Activated CD8-positive, alpha-beta memory T cell treated with anti-CD3 and anti-CD28 coated beads, Interleukin-2, amount 10 ng/mL, durations not matched to agents 7 days and 5 days (primary cell): ENCODE data around the gene NOP10. TPM values are rescaled to one million over a fixed set of nuclear protein-coding genes. Genes with fewer than 3 reads are reported as not detected.
A peak's percentile ranks its signal among the peaks of the same experiment; 100 is the strongest.

ENCODE experiments used
- ATAC-seq: fragments of 150-1000 bp; cut with Tn5 transposase; one replicate; pipeline ENCODE4 v1.10.0; 2021; ENCODE audit warnings: moderate library complexity
- CTCF ChIA-PET: fragments of 350-600 bp; sonication (Branson Sonifier 250); formaldehyde crosslinking; loops from one replicate; lab custom pipeline; 2021; ENCODE audit warnings: antibody characterized with exemption; lab: Charles Lee
- DNase-seq: peaks from one replicate; pipeline ENCODE4 v3.0.0-alpha.2; 2020
- H3K27ac Mint-ChIP-seq: one replicate; pipeline ENCODE4 v1.8.0; 2021; ENCODE audit warnings: mild to moderate bottlenecking, mixed read lengths
- H3K27me3 Mint-ChIP-seq: one replicate; pipeline ENCODE4 v1.8.0; 2021; ENCODE audit warnings: mixed read lengths
- H3K36me3 Mint-ChIP-seq: one replicate; pipeline ENCODE4 v1.8.0; 2021; ENCODE audit warnings: mild to moderate bottlenecking, mixed read lengths
- H3K4me1 Mint-ChIP-seq: one replicate; pipeline ENCODE4 v1.8.0; 2021; ENCODE audit warnings: mixed read lengths
- H3K4me3 Mint-ChIP-seq: one replicate; pipeline ENCODE4 v1.8.0; 2021; ENCODE audit warnings: mild to moderate bottlenecking, moderate library complexity, mixed read lengths
- H3K9me3 Mint-ChIP-seq: one replicate; pipeline ENCODE4 v1.8.0; 2022; ENCODE audit warnings: low read depth, mixed read lengths
- total RNA-seq, 2 experiments: library from RNA; stranded (reverse); gene quantifications; one replicate each; pipeline ENCODE4 v1.2.3, GENCODE V29; 2021

NOP10 gene
- total RNA-seq, 2 experiments from 2014 or later: 166 to 249 TPM

- no peak for ATAC-seq
- no peaks in the 10 kb centered on the region for H3K9me3 Mint-ChIP-seq
- H3K27me3 Mint-ChIP-seq: no peaks in the 10 kb centered on the region
- peaks cover 27% of the 10 kb centered on the region for H3K36me3 Mint-ChIP-seq
- H3K4me3 Mint-ChIP-seq: peak overlapping the region; percentile 96
- no peak for DNase-seq
- H3K27ac Mint-ChIP-seq: peak overlapping the region; percentile 89
- H3K4me1 Mint-ChIP-seq: peaks cover 41% of the 10 kb centered on the region
- CTCF ChIA-PET: interaction anchor here (1.0 to 4.1 kb wide), 12 partner anchors 8 to 303 kb away, joined by 3 to 55 read pairs (median 4); partner anchors contain the start of genes NOP10, NUTM1 and SLC12A6
Observed at GRCh38 chr15:34365836-34366235, 22.9 kb upstream of the NOP10 start.

- H3K9me3 Mint-ChIP-seq: no peaks in the 10 kb centered on the region
- peaks cover 30% of the 10 kb centered on the region for H3K36me3 Mint-ChIP-seq
- H3K4me3 Mint-ChIP-seq: peak overlapping the region; percentile 96
- ATAC-seq: no peak
- H3K27me3 Mint-ChIP-seq: no peaks in the 10 kb centered on the region
- CTCF ChIA-PET: interaction anchor here (1.0 to 4.1 kb wide), 11 partner anchors 8 to 302 kb away, joined by 3 to 55 read pairs (median 6); partner anchors contain the start of genes NOP10, NUTM1 and SLC12A6
- DNase-seq: no peak
- peak overlapping the region; percentile 89 for H3K27ac Mint-ChIP-seq
- peaks cover 39% of the 10 kb centered on the region for H3K4me1 Mint-ChIP-seq
Observed at GRCh38 chr15:34365091-34365825, 22.3 kb upstream of the NOP10 start.

DNA sequence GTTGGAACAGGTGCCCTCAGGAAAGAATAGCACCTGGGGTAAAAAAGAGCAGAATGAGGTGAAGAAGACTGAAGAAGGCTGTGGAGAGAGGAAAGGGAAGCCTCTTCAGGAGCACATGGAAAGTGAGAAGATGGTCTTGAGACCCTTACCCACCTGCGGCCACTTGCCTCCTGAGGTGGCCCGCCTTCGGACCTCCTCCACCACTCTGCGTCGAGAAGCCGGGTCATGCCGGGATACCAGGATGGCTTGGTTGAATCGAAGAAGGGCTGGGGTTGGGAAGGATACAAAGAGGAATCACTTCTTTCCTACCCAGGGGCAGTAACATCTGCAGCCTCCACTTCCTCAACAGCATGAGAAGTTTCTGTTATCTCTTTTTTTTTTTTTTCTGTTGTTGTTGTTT, 21.1 kb upstream of the NOP10 start:
- H3K27me3 Mint-ChIP-seq: no peaks in the 10 kb centered on the region
- H3K36me3 Mint-ChIP-seq: peaks cover 36% of the 10 kb centered on the region
- no peak for DNase-seq
- no peaks in the 10 kb centered on the region for H3K9me3 Mint-ChIP-seq
- H3K4me1 Mint-ChIP-seq: peaks cover 30% of the 10 kb centered on the region
- H3K27ac Mint-ChIP-seq: no peak overlapping the region
- ATAC-seq: no peak
- H3K4me3 Mint-ChIP-seq: no peak overlapping the region
- CTCF ChIA-PET: interaction anchor here (1.0 kb wide), 1 partner anchor 21 kb away, joined by 3 read pairs; the partner anchor contains the start of gene NOP10

GRCh38 chr15:34362047-34362773, 19.3 kb upstream of the NOP10 start:
- ATAC-seq (no peak), DNase-seq (no peak)
- Mint-ChIP-seq H3K36me3 (peaks cover 43% of the 10 kb centered on the region), H3K4me1 (peaks cover 22% of the 10 kb centered on the region), H3K27ac (no peak overlapping the region), H3K4me3 (no peak overlapping the region), H3K27me3 (no peaks in the 10 kb centered on the region), H3K9me3 (no peaks in the 10 kb centered on the region)
- CTCF ChIA-PET: interaction anchor here (3.0 kb wide), 1 partner anchor 19 kb away, joined by 12 read pairs; the partner anchor contains the start of genes NOP10 and NUTM1

GRCh38 chr15:34361278-34361677, 18.3 kb upstream of the NOP10 start:
- H3K27ac Mint-ChIP-seq: no peak overlapping the region
- ATAC-seq (no peak), DNase-seq (no peak)
- peaks cover 22% of the 10 kb centered on the region for H3K4me1 Mint-ChIP-seq
- H3K36me3 Mint-ChIP-seq: peaks cover 43% of the 10 kb centered on the region
- no peaks in the 10 kb centered on the region for H3K27me3 Mint-ChIP-seq
- CTCF ChIA-PET: interaction anchor here (1.1 to 3.0 kb wide), 2 partner anchors 18 to 119 kb away, joined by 4 to 12 read pairs; partner anchors contain the start of genes NOP10 and NUTM1
- no peak overlapping the region for H3K4me3 Mint-ChIP-seq
- H3K9me3 Mint-ChIP-seq: no peaks in the 10 kb centered on the region

DNA sequence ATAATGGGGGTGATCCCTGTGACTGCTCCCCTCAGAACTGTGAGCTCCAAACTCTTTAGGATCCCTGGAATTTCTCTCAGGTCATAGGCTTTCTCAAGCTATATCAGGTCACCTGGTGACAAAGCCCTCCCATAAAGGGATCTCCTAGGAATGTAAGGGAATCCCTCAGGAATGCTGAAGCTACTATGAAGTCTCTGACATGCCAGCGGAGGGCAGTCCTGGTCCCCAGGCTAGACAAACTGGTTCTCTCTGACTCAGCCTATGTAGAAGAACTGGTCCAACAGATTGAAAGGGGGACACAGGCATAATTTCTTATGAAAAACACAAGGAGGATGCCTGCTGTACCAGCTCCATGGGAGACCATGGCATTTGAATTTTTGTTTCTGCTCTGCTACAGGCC, 17.4 kb upstream of the NOP10 start:
- peaks cover 13% of the 10 kb centered on the region for H3K4me1 Mint-ChIP-seq
- CTCF ChIA-PET: interaction anchor here (1.0 to 1.2 kb wide), 4 partner anchors 14 to 227 kb away, joined by 3 to 4 read pairs (median 4); partner anchors contain the start of genes NOP10 and NUTM1
- no peak overlapping the region for H3K27ac Mint-ChIP-seq
- H3K4me3 Mint-ChIP-seq: no peak overlapping the region
- H3K27me3 Mint-ChIP-seq: no peaks in the 10 kb centered on the region
- peaks cover 45% of the 10 kb centered on the region for H3K36me3 Mint-ChIP-seq
- no peak for ATAC-seq
- no peaks in the 10 kb centered on the region for H3K9me3 Mint-ChIP-seq
- DNase-seq: no peak

- CTCF ChIA-PET: interaction anchor here (1.2 kb wide), 1 partner anchor 16 kb away, joined by 4 read pairs; the partner anchor contains the start of genes NOP10 and NUTM1
- Mint-ChIP-seq H3K27ac (no peak overlapping the region), H3K27me3 (no peaks in the 10 kb centered on the region), H3K36me3 (peaks cover 43% of the 10 kb centered on the region), H3K9me3 (no peaks in the 10 kb centered on the region), H3K4me3 (no peak overlapping the region), H3K4me1 (peaks cover 5% of the 10 kb centered on the region)
- DNase-seq: no peak
- ATAC-seq: no peak
Observed at GRCh38 chr15:34359416-34359815, 16.5 kb upstream of the NOP10 start.

GRCh38 chr15:34358948-34359347, 16.0 kb upstream of the NOP10 start:
- CTCF ChIA-PET: interaction anchor here (1.2 to 1.4 kb wide), 2 partner anchors 16 kb away, joined by 4 to 8 read pairs; partner anchors contain the start of genes NOP10 and NUTM1
- ATAC-seq (no peak), DNase-seq (no peak)
- H3K4me1 Mint-ChIP-seq: peaks cover 5% of the 10 kb centered on the region
- H3K27ac Mint-ChIP-seq: no peak overlapping the region
- H3K27me3 Mint-ChIP-seq: no peaks in the 10 kb centered on the region
- no peak overlapping the region for H3K4me3 Mint-ChIP-seq
- peaks cover 43% of the 10 kb centered on the region for H3K36me3 Mint-ChIP-seq
- no peaks in the 10 kb centered on the region for H3K9me3 Mint-ChIP-seq

GRCh38 chr15:34358367-34358766, 15.4 kb upstream of the NOP10 start:
- peaks cover 5% of the 10 kb centered on the region for H3K4me1 Mint-ChIP-seq
- H3K27ac Mint-ChIP-seq: no peak overlapping the region
- H3K4me3 Mint-ChIP-seq: no peak overlapping the region
- ATAC-seq (no peak), DNase-seq (no peak)
- no peaks in the 10 kb centered on the region for H3K27me3 Mint-ChIP-seq
- H3K9me3 Mint-ChIP-seq: no peaks in the 10 kb centered on the region
- H3K36me3 Mint-ChIP-seq: peaks cover 37% of the 10 kb centered on the region
- CTCF ChIA-PET: interaction anchor here (1.4 to 1.5 kb wide), 2 partner anchors 10 to 15 kb away, joined by 7 to 8 read pairs; partner anchors contain the start of genes NOP10 and NUTM1

GRCh38 chr15:34357653-34358052, 14.7 kb upstream of the NOP10 start:
- no peak overlapping the region for H3K27ac Mint-ChIP-seq
- CTCF ChIA-PET: interaction anchor here (1.0 to 1.5 kb wide), 3 partner anchors 8 to 14 kb away, joined by 3 to 8 read pairs (median 7); partner anchors contain the start of genes NOP10 and NUTM1
- H3K36me3 Mint-ChIP-seq: peaks cover 31% of the 10 kb centered on the region
- no peaks in the 10 kb centered on the region for H3K4me1 Mint-ChIP-seq
- H3K4me3 Mint-ChIP-seq: no peak overlapping the region
- no peaks in the 10 kb centered on the region for H3K9me3 Mint-ChIP-seq
- DNase-seq (no peak), ATAC-seq (no peak)
- no peaks in the 10 kb centered on the region for H3K27me3 Mint-ChIP-seq

DNA sequence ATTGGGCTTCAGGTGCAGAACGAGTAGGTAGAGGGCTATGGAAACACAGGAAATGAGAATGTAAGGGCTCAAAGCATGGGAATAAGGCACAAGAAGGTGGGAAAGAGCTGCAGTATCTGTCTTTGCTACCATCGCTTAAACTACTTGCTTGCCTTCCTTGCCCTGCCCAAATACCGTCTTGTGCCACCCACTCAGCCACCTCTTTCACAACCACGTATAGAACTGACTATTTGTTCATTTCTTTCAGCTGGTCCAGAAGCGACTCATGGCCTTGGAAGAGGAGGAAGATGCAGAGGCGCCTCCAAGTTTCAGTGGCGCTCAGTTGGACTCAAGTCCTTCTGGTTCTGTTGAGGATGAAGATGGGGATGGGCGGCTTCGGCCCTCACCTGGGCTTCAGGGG, 12.3 kb upstream of the NOP10 start:
- peaks cover 19% of the 10 kb centered on the region for H3K36me3 Mint-ChIP-seq
- DNase-seq: no peak
- CTCF ChIA-PET: interaction anchor here (1.9 kb wide), 1 partner anchor 12 kb away, joined by 7 read pairs; the partner anchor contains the start of genes NOP10 and NUTM1
- H3K4me1 Mint-ChIP-seq: no peaks in the 10 kb centered on the region
- no peak overlapping the region for H3K4me3 Mint-ChIP-seq
- H3K27ac Mint-ChIP-seq: no peak overlapping the region
- H3K27me3 Mint-ChIP-seq: no peaks in the 10 kb centered on the region
- no peak for ATAC-seq
- H3K9me3 Mint-ChIP-seq: no peaks in the 10 kb centered on the region

- Mint-ChIP-seq H3K27ac (no peak overlapping the region), H3K36me3 (peaks cover 14% of the 10 kb centered on the region), H3K4me3 (no peak overlapping the region), H3K27me3 (no peaks in the 10 kb centered on the region), H3K9me3 (no peaks in the 10 kb centered on the region), H3K4me1 (no peaks in the 10 kb centered on the region)
- ATAC-seq (no peak), DNase-seq (no peak)
- CTCF ChIA-PET: interaction anchor here (1.9 kb wide), 1 partner anchor 11 kb away, joined by 7 read pairs; the partner anchor contains the start of genes NOP10 and NUTM1
Observed at GRCh38 chr15:34354286-34354685, 11.3 kb upstream of the NOP10 start.

DNA sequence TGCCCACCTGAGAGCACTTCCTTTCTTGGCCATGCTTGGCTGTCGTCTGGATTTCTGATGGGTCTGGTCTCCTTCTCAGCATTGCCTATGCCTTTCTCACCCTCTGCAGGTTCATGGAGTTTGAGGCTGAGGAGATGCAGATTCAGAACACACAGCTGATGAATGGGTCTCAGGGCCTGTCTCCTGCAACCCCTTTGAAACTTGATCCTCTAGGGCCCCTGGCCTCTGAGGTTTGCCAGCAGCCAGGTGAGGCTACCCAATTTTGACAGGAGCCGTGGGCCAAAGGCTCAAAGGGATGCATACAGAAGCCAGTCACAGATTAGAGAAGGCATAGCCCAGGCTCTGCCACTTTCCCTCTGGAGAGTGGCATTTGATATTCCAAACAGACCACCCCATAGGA, 10.7 kb upstream of the NOP10 start:
- H3K4me1 Mint-ChIP-seq: no peaks in the 10 kb centered on the region
- CTCF ChIA-PET: interaction anchor here (0.6 kb wide), 1 partner anchor 112 kb away, joined by 3 read pairs; no protein-coding TSS in a partner anchor
- ATAC-seq (no peak), DNase-seq (no peak)
- no peaks in the 10 kb centered on the region for H3K9me3 Mint-ChIP-seq
- H3K4me3 Mint-ChIP-seq: no peak overlapping the region
- H3K27ac Mint-ChIP-seq: no peak overlapping the region
- H3K27me3 Mint-ChIP-seq: no peaks in the 10 kb centered on the region
- H3K36me3 Mint-ChIP-seq: peaks cover 10% of the 10 kb centered on the region
